ENCODE measurements around the gene PAK4.

PAK4 gene

DNA sequence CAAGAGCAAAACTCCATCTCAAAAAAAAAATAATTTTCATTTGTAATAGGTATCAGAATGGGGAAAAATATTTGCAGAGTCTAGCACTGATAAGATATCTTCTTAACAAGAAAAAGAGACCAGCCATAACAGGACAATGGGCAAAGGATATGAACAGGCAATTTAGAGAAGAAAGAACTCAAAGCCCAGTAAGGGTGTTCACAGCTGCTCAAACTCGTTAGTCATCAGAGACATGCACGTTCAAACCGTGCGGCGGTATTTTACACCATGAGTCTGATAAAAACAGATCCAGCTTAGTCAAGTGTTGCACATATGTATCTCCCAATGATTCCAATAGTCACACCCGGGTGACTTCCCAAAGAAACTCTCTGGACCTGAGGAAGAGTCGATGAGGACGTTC, 57.5 kb downstream of the PAK4 start:
- DNase-seq: no peak

DNA sequence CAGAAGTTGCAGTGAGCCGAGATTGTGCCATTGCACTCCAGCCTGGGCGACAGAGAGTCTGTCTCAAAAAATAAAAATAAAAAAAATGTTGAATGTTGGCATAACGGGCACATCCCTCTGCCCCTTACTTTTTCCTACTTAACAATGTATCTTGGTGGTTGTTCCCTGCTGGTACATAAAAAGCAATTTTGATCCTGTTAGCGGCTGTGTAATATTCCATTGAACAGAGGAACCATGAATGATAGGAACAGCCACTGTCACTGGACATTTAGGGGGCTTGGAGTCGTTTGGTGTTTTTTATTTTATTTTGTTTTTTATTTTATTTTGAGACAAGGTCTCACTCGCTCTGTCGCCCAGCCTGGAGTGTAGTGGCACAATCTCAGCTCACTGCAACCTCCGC, 60.8 kb downstream of the PAK4 start:
- no peak for DNase-seq

DNA sequence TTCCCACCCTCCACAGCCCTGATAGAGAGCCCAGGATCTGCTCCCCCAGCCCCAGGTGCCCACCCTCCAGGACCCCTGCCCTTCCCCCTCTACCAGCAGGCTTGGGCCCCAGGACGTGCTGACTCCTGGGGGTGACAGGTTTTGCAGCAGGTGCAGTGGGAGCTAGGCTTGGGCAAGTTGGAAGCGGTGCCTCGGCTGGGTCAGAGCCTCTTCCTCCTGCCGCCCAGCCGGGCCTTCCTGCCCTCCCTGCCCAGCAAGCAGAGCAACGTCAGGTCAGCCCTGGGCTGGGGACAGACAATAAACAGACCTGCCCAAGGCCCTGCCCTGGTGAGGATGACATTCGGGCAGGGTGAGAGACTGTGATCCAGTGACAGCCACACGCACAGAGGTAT, 62.0 kb downstream of the PAK4 start:
- DNase-seq: no peak

DNA sequence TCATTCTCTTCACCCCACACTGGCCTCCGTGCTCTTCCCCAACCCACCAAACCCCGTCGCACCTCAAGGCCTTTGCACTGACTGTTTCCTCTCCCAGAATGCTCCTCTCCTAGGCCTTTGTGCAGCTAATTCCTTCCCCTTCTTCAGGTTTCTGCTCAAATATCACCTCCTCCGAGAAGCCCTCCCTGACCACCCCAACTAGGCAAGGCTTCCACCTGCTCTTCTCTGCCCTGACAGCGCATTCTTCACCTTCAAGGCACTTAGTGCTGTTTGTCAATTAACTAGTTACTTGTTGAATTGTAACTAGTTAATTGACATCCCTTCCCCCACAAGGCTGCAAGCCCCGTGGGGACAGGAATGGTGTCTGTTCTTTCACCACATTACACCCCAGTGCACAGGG, 63.4 kb downstream of the PAK4 start:
- no peak for DNase-seq

DNA sequence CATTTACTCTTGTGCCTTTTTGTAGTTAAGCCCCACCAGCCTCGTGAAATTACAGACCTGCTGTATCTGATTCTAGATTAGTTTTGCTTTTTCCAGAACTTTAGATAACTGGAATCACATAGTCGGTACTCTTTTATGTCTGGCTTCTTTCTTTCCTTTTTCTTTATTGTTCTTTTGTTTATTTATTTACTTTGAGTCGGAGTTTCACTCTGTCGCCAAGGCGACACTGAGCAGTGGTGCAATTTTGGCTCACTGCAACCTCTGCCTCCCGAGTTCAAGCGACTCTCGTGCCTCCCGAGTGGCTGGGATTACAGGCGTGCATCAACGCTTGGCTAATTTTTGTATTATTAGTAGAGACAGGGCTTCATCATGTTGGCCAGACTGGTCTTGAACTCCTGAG, 65.2 kb downstream of the PAK4 start:
- DNase-seq: no peak

DNA sequence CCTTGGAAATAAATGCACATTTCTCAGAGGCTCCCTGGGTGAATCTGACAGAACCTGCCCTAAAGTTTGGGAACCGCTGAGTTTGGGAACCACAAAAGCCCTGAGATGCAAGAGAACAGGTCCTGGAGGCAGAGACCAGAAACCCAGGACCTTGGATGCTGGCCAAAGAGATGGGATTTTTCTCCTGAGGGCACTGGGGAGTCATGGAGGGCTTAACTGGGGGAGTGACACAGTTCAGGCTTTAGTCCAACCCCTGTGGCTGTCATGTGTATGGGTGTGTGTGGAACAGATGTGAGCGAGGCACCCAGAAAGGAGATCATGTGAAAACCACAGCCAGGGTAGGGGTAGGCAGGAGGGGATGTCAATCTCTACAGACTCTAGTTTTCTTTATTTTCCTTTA, 67.3 kb downstream of the PAK4 start:
- no peak for DNase-seq

DNA sequence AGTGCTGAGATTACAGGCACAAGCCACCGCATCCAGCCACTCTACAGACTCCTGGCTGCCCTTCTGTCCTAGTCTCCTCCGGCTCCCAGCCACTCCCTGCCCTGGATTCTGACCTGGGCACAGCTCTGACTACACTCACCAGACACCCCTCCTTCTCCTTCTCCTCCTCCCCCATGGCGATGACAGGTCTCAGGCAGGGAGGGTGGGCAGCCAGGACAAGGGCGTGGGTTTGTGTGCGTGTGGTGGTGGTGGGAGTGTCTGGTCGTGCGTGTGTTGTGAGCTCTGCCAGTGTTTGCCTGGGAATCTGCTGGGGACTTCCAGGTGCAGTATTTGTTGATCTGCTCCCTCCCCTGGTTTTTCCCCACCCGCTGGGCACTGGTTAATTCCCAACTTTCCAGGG, 68.2 kb downstream of the PAK4 start:
- peak; percentile 13 to 71 (median 29) for DNase-seq

DNA sequence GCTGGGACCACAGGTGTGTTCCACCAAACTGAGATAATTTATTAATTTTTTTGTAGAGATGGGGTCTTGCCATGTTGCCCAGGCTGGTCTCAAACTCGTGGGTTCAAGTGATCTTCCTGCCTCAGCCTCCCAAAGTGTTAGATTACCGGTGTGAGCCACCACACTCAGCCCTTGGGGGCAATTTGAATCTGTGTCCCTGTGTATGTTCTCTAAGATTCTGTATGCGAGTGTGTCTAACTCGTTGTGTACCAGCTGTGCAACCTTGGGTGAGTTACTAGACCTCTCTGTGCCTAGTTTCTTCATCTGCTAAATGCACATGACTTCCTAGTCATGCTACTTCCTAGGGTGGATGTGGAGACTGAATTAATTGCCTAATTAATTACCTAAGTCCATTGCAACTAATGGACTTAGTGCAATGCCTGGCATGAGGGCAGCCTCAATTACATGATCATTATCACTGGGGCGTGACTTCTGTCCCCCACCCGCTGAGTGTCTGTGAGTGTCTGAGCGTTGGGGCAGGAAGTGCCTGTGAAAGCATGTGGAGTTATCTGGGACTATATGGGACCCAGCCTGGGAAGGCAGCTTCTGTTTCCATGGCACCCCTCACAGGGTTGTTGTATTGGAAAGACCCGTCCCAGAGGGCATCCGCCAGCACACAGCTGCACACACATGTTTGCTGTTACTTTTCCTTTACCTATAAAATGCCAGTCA, 69.4 kb downstream of the PAK4 start:
- no peak for DNase-seq

DNA sequence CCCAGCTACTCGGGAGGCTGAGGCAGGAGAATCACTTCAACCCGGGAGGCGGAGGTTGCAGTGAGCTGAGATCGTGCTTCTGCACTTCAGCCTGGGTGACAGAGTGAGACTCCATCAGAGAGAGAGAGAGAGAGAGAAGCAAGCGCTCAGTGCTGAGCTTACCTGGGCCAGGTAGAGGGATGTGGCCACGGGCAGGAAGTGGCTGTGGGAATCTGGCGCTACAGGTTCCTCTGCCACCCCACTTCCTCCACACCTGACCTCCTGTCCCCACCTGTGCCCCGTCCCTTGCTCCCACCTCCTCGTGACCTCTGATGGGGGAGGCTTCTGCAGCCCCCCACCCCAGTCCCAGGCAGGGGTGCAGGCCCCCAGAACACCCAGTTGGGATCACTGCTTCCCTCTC, 70.2 kb downstream of the PAK4 start:
- DNase-seq: no peak

DNA sequence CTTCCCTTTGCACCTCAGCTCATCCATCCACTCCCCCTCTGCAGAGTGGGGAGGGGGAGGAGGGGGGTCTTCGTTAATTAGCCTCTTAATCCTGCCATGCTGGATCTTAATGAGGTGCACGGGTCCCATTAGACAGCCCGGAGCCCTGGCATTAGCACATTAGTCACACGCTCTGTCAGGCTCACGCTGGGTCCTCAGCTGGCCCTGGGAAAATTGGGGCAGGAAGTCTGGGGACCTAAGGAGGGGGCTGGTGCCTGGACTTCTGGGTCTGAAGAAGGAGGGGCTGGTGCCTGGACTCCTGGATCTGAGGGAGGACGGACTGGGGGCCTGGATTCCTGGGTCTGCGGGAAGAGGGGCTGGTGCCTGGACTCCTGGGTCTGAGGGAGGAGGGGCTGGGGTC, 70.7 kb downstream of the PAK4 start:
- DNase-seq: no peak

DNA sequence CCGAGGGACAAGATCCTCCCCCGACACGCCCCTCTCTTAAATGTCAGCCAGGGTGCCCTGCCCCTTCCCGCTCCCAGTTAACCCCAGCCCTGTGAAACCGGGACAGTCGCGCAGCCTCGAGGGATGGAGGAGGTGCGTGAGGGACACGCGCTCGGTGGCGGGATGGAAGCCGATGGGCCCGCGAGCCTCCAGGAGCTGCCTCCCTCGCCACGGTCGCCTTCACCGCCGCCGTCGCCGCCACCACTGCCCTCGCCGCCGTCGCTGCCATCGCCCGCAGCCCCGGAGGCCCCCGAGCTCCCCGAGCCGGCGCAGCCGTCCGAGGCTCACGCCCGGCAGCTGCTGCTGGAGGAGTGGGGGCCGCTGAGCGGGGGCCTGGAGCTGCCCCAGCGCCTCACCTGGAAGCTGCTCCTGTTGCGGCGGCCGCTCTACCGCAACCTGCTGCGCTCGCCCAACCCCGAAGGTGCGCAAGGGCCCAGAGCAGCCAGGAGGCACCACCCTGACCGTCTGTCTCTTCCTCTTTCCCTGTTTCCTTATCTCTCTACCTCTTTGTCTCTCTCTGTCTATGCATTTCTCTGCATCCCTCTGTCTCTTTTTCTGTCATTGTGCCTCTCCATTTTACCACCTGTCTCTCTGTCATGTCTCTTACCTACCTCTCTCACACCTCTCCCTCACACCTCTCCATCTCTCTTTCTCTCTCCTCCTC, 71.4 kb downstream of the PAK4 start, which contains the start of gene NCCRP1:
TSS of gene NCCRP1 (plus strand) at position 105 of the 703 bp plus-strand sequence. CDS start at position 124, 19 bp downstream.
- peak in 1 of 3 donors; percentile 11 for DNase-seq

DNA sequence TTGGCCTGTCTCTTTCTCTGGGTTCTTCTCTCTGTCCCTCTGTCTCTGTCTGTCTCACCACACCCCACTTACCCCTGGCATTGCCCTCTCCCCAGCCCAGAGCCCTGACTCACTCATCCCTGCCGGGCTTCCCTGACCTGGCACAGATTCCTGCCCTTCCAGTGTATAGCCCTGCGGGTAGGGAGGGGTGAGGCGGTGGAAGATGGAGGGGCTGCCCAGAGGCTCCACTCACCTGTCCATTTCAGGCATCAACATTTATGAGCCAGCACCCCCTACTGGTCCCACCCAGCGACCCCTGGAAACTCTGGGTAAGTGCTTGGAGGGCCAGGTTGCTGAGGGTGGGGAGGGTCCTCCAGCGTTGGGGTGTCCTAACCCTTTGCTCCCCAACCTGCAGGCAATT, 72.2 kb downstream of the PAK4 start:
- no peak for DNase-seq

DNA sequence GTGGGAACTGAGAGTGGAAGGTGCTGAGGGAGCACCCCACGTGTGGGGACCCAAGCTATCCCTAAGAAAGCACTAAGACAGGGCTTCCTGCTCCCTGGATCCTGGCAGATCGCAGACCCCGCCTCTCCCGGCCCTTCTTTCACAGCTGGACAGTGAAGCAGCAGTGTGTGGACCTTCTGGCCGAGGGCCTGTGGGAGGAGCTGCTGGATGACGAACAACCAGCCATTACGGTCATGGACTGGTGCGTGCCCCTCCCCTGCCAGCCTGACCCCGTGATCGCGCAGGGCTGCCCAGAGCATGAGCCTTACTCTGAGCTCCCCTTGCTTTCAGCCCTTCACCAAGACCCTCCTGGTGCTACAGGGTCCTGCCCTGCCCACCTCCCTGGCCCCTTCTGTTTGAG, 73.4 kb downstream of the PAK4 start:
- peak in 1 of 3 donors; percentile 23 for DNase-seq

DNA sequence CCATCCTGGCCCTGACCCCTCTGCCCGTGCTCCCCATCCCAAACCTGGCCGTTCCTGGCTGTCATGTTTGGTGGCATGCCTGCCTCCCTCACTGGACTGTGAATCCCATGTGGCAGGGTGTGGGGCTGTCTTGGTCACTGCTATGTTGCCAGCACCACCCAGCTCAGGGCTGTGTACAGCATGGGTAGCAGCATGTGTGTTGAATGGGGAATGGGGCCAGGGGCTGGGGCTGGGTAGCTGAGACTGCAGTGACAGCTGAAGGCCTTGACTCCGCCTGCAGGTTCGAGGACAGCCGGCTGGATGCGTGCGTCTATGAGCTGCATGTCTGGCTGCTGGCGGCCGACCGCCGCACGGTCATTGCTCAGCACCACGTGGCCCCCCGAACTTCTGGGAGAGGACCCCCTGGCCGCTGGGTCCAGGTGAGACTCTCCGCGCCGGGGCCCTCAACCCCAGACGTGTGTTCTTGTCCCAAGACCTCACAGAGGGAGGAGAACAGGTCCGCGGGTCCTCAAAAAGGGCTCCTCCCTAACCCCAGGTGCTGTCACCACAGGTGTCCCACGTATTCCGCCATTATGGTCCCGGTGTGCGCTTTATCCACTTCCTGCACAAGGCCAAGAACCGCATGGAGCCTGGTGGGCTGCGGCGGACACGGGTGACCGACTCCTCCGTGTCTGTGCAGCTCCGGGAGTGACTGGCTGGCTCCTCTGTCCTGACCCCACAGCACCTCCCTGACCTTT, 74.6 kb downstream of the PAK4 start:
- no peak for DNase-seq

DNA sequence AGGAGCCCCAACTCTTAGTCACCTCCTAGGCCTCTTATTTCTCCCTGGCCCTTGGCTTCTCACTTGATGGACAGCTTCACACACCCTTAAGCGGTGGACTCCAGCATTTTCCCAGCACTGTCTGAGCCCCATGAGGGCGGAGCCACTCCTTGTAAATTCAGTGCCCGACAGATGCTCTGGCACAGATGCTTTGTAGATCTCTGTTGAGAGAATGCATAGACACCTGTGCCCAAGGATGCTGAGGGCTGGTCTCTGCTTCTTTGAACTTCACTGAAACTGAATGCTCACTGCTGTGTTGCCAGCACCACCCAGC, 75.2 kb downstream of the PAK4 start:
- no peak for DNase-seq

DNA sequence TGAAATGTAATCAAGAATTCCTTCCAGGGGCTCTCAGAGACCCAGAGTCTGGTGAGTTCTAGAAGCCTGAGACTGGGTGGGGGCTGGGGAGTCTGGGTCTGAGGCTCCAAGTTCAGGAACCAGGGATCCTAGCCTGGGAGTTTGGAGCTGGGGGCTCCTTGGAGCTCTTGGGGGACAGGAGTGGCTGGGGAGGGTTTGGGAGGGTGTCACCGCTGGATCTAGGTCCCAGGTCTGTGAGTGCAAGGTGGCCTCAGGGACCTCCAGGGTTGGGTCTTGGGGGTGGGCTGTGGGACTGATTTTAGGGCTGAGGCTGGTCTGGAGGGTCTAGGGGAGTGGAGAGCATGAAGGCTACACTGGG, 77.4 kb downstream of the PAK4 start:
- DNase-seq: no peak

DNA sequence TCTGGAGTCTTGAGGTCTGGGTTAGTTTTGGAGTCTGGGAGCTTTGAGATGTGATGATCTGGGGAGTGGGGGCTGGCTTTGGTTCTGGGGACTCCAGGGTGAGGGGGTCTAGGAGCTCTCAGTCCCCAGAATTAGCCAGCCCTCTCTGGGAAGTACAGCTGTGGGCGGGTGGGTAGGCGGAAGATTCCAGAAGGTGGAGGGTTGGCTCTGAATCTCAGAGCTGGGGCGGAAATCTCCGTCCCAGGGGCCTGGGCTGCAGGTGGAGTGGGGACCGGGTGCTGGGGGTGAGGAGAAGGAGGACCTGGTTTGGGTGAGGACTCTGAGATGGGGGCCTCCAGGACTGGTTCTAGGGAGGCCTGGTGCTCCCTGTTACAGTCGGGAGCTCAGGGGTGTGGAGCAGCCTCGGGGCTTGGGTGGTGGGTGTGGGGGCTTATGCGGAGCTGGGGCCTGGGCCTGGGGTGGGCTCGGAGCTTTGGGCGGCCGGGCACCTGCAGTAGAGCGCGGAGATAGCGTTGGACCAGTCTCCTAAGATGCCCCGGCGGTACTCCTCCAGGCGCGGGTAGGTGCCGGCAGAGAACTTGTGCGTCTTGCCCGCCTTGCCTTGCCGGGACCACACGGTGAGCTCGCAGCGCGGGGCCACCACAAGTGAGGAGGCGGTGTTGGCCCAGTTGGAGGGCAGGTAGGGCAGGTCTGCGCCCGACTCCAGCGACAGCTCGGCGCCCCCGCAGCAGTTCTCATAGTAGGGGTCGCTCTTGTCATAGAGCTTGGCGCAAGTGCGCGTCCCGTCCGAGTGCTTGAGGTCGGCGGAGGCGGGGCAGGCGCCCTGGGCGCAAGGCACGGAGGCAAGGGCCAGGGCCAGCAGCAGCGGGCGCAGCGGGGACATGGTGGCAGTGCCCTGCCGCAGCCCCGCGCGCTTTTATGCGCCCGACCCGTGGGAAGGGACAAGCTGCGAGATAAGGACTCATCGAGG, 78.1 kb downstream of the PAK4 start, which contains the start of gene SYCN:
TSS of gene SYCN (minus strand) at position 892 of the 970 bp plus-strand sequence. CDS start at position 883, 9 bp downstream.
- no peak for DNase-seq

DNA sequence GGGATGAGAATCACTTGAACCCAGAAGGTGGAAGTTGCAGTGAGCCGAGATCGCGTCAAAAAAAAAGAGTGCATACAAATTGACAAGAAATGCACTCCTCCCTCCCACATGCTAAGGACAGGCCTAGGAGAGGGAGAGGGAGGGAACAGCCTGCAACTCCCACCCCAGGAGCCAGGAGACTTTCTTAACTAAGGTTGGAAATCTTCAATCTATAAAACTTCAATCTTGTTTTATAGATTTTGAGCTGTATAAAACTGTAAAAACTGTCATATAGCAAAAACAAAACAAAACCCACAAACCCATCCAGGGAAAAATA, 79.8 kb downstream of the PAK4 start:
- DNase-seq: no peak

DNA sequence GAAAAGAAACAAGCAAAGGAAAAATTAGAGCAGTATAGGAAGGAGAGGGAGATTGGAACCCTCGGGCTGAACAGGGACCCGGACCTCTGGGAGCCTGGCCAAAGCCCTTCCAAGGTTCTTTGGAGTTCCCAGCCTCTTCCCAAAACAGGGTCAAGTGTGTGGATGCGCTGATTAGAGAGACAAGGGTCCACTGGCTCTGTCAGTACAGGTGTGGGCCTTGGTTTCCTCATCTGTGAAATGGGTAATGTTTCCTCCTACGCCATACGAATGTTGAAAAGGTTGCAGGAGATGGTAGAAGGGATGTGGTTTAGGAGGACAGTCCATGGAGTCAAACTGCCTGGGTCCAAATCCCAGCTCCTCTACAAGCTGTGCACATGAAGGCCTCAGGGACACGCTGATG, 80.5 kb downstream of the PAK4 start:
- DNase-seq: no peak

DNA sequence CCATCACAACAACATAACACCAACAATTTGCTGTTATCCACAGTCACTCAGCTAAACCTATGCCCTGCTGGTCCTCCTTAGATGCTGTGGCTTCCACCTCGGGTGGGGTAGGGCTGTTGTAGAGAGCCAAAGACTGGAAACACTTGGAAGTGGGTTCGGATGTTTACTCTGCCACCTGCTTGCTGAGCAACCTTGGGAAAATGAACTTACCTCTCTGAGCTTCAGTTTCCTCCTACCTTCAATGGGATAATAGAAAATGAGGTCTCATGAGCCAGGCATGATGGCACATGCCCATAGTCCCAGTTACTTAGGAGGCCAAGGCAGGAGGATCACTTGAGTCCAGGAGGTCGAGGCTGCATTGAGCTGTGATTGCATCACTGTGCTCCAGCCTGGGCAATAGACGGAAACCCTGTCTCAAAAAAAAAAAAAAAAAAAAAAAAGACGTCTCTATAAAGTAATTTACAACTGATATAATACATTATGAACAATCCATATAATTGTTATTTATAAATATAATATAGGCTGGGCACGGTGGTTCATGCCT, 81.8 kb downstream of the PAK4 start:
- no peak for DNase-seq

DNA sequence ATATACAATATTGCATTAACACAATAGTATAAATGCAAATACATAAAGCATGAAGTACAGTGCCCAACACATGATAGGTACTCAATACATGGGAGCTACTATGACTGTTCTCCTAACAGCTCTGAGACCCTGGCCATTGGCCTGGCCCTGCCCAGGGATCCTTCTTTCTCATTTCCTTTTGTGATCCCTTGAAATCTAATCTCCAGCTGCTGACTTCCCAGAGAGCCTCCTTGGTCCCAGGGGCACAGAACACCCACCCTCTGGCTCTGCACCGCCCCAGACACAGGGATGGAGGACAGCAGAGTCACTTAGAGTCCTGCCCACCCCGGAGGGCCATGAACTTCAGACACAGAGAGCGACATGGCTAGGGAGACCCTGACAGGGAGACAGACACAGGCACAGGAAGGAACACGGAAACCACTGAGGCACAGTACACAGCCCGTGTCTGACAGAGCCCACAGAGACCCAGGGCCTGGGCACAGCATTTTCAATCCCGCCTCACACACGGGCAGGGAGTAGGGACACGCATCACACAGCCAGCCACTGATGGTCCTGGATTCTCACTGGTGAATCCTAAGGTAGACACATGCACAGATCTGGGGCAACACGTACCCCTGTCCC, 82.7 kb downstream of the PAK4 start:
- no peak for DNase-seq

DNA sequence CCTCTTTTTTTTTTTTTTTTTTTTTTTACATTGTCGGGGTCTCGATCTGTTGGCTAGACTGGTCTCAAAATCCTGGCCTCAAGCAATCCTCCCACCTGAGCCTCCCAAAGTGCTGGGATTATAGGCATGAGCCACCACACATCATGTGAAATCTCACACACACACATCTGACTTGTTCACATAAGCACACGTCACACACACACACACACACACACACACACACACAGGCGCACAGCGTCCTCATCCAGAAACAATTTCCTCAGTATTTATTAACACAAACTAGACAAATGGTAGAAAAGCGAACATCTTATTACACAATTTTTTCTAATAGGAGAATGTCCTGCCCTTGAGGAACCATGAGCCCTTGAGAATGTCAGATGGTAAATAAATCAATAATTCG, 83.6 kb downstream of the PAK4 start:
- DNase-seq: no peak

Measured in suppressor macrophage treated with lipopolysaccharide for 1 hour (primary cell).